HEK293T (cell line): ENCODE data around the gene GPATCH2.

Source experiments
- FOXA1 ChIP-seq: fragments of 450-650 bp; IDR thresholded peaks from 2 replicates; pipeline ENCODE4 v1.6.1; 2016; ENCODE audit warnings: mild to moderate bottlenecking
- FOXK2 ChIP-seq: fragments of 450-650 bp; IDR thresholded peaks from 2 replicates; pipeline ENCODE4 v1.6.1; 2016; ENCODE audit warnings: mild to moderate bottlenecking
- FOXM1 ChIP-seq: fragments of 450-650 bp; IDR thresholded peaks from 2 replicates; pipeline ENCODE4 v1.6.1; 2017; ENCODE audit warnings: mild to moderate bottlenecking, borderline replicate concordance

DNA sequence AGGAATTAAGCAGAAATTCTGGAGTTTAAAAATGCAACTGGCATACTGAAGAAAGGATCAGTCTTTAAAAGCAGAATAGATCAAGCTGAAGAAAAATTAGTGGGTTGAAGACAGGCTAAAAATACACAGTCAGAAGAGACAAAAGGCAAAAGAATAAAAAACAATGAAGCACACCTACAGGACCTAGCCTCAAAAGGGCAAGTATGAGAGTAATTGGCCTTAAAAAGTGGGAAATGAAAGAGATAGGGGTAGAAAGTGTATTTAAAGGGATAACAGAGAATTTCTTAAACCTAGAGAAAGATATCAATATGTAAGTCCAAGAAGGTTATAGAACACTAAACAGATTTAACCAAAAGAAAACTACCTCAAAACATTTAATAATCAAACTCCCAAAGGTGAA, 152.4 kb downstream of the GPATCH2 start:
- TF ChIP-seq FOXA1 (no peak), FOXK2 (no peak), FOXM1 (no peak)
